Measurements from ENCODE around the gene S100A12. TPM values are rescaled to one million over a fixed set of nuclear protein-coding genes. Genes with fewer than 3 reads are reported as not detected.

The S100A12 gene
- total and polyA plus RNA-seq, 5 donors, result 0.68 to 2.6 (median 1.9) TPM

DNA sequence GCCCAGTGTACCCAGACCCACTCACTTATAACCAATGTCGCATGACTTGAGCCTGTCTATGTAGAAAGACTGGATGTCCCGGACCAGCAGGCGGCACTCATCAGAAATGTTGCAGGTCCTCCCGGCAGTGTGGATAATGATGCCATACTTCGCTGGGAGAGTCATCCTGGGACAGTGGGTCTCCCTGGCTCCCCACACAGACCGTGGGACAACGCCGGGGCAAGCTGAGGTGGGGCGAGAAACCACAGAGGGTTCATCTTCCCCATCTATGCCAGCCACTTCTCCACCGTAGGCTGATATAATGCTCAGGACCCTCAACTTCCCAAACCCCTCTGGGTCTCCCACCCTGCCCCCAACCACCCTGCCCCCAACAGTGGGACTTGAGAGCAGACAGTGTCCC lies 35.1 kb downstream of the S100A12 start:
- intact Hi-C loops (cut with DNase I), result no loop called here
- Histone ChIP-seq H3K27ac (ENCODE audit: low read length) (no peak overlapping the region), H3K27me3 (ENCODE audit: control insufficient read depth, insufficient read depth) (no peaks in the 10 kb centered on the region), H3K9me3 (ENCODE audit: control insufficient read depth, low read length) (no peaks in the 10 kb centered on the region), H3K4me3 (ENCODE audit: low read length) (no peak overlapping the region), H3K4me1 (ENCODE audit: control insufficient read depth, insufficient read depth, low read length) (peaks cover 2% of the 10 kb centered on the region)
- no peak for DNase-seq
- ATAC-seq, result no peak
- 92% methylated on average over 10 of the region's 10 CpGs for WGBS

DNA sequence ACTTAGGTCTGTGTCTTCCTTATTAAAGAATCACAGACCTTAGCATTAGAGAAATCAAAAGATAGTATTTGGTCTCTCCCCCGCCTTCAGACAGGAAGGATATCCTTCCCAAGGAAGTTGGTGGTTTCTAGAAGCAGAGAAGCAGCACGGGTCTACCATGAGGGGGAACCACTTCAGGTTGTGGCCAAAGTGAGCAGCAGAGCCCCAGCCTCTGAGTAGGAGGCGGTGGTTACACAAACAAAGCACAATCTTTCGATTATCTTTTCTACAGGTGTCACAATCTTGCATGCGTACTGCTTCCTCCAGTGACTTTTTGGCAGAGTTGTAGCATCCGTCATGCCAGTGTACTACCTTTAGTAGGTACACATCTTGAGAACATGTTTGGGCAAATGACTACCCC lies 35.6 kb downstream of the S100A12 start:
- no peak overlapping the region for H3K4me3 ChIP-seq (ENCODE audit: low read length)
- H3K27me3 ChIP-seq (ENCODE audit: control insufficient read depth, insufficient read depth), result no peaks in the 10 kb centered on the region
- H3K4me1 ChIP-seq (ENCODE audit: control insufficient read depth, insufficient read depth, low read length), result peaks cover 2% of the 10 kb centered on the region
- intact Hi-C loops (cut with DNase I), result no loop called here
- WGBS, result 62% methylated on average over 6 of the region's 6 CpGs
- no peak overlapping the region for H3K27ac ChIP-seq (ENCODE audit: low read length)
- DNase-seq (no peak), ATAC-seq (no peak)
- H3K9me3 ChIP-seq (ENCODE audit: control insufficient read depth, low read length), result no peaks in the 10 kb centered on the region

DNA sequence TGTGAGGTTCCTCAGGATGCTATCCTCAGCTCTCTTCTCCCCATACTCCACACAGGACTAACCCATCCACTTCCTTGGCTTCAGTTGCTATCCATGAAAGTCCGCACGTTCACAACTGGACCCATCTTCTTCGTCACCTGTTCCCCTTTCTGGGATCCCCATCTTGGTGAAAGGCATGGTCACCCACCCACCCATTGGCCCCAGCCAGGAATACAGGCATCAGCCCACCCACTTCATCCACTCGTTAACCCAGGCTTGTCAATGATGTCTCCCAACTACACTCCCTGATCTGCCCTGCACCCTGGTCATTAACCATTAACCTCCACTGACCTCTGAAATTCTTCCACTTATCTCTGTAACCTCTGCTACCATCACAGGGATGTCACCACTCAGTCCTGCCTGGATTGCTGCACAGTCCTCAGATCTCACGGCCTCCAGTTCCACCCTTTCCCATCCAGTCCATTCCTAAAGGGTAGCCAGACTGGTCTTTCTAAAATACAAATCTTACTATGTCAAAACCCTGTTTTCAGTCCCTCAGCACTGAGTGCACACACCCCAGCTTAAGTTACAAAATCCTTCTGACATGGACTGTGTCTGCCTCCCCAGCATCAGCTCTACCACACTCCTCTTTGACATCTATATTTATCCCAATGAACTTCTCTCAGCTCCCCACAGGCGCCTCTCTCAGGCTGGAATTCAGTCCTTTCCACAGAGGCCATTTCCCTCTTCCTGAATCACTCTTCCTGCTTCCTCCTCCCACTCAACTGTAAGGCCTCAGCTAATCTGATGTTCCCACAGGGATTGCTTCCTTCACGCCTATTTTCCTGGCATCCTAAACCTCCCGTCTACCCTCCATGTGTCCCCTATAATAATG lies 37.2 kb downstream of the S100A12 start:
- Histone ChIP-seq H3K9me3 (ENCODE audit: control insufficient read depth, low read length) (no peaks in the 10 kb centered on the region), H3K27me3 (ENCODE audit: control insufficient read depth, insufficient read depth) (no peaks in the 10 kb centered on the region), H3K4me3 (ENCODE audit: low read length) (no peak overlapping the region), H3K4me1 (ENCODE audit: control insufficient read depth, insufficient read depth, low read length) (no peaks in the 10 kb centered on the region), H3K27ac (ENCODE audit: low read length) (no peak overlapping the region)
- intact Hi-C loops (cut with DNase I), result no loop called here
- DNase-seq (no peak), ATAC-seq (no peak)
- WGBS, result 49% methylated on average over 8 of the region's 8 CpGs

DNA sequence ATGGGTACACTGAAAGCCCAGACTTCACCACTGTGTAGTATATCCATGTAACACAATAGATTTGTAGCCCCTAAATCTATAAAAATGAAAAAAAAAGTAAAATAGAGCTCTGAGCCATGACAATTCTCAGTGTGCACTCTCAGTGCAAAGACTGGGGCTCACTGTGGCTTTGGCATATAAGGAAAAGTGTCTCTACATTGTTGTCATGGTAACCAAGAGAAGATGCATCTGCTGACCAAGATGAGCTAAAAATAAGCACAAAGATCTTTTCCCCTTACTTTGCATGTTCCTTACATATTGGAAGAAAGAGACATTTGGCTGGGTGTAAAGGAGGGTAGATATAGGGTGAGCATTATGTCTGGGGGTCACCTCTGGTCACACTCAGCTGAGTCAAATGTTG lies 38.8 kb downstream of the S100A12 start:
- Histone ChIP-seq H3K4me1 (ENCODE audit: control insufficient read depth, insufficient read depth, low read length) (no peaks in the 10 kb centered on the region), H3K27me3 (ENCODE audit: control insufficient read depth, insufficient read depth) (no peaks in the 10 kb centered on the region), H3K4me3 (ENCODE audit: low read length) (no peak overlapping the region), H3K27ac (ENCODE audit: low read length) (no peak overlapping the region), H3K9me3 (ENCODE audit: control insufficient read depth, low read length) (no peaks in the 10 kb centered on the region)
- ATAC-seq (no peak), DNase-seq (no peak)
- intact Hi-C loops (cut with DNase I), result no loop called here

DNA sequence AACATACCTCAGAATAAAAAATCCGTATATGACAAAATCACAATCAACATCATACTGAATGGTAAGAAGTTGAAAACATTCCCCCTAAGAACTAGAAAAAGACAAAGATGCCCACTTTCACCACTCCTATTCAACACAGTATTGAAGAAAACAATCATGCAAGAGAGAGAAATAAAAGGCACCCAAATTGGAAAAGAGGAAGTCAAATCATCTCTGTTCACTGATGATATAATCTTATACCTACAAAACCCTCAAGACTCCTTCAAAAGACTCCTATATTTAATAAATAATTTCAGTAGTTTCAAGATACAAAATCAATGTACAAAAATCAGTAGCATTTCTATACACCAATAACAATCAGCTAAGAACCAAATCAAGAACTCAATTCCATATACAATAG lies 41.5 kb downstream of the S100A12 start:
- DNase-seq (no peak), ATAC-seq (no peak)
- intact Hi-C loops (cut with DNase I), result no loop called here
- H3K9me3 ChIP-seq (ENCODE audit: control insufficient read depth, low read length), result no peaks in the 10 kb centered on the region
- H3K4me3 ChIP-seq (ENCODE audit: low read length), result no peak overlapping the region
- H3K27me3 ChIP-seq (ENCODE audit: control insufficient read depth, insufficient read depth), result no peaks in the 10 kb centered on the region
- no peaks in the 10 kb centered on the region for H3K4me1 ChIP-seq (ENCODE audit: control insufficient read depth, insufficient read depth, low read length)
- 87% methylated on average over 1 of the region's 1 CpG for WGBS
- H3K27ac ChIP-seq (ENCODE audit: low read length), result no peak overlapping the region

DNA sequence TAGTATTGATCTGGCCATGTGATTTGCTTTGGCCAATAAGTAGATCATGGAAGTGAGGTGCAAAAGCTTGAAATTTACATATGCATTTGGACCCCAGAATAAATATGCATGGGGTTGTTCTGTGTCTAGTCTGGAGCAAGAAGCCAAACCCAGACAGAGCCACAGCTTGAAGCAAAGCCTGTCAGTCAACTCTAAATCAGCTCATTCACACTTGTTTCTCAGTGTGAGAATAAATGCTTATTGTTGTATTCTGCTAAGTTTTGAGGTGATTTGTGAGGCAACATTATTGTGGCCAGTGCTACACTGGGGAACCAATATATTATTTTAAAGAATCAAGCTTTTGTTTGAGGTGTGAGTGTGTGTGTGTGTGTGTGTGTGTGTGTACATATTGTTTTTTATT lies 50.5 kb downstream of the S100A12 start:
- H3K4me3 ChIP-seq (ENCODE audit: low read length), result no peak overlapping the region
- DNase-seq (no peak), ATAC-seq (no peak)
- intact Hi-C loops (cut with DNase I), result no loop called here
- H3K9me3 ChIP-seq (ENCODE audit: control insufficient read depth, low read length), result no peaks in the 10 kb centered on the region
- H3K4me1 ChIP-seq (ENCODE audit: control insufficient read depth, insufficient read depth, low read length), result no peaks in the 10 kb centered on the region
- no peak overlapping the region for H3K27ac ChIP-seq (ENCODE audit: low read length)
- no peaks in the 10 kb centered on the region for H3K27me3 ChIP-seq (ENCODE audit: control insufficient read depth, insufficient read depth)

Other genes with a start within 250 kb of the S100A12 start
- gene SPRR2G, start 224.7 kb downstream of the S100A12 start, total RNA-seq, result not detected
- not detected for gene SPRR2G, start 224.7 kb downstream of the S100A12 start, polyA plus RNA-seq
- gene LELP1, start 172.2 kb downstream of the S100A12 start, total RNA-seq, result not detected
- not detected for gene LELP1, start 172.2 kb downstream of the S100A12 start, polyA plus RNA-seq
- gene PRR9, start 158.0 kb downstream of the S100A12 start, total RNA-seq, result not detected
- not detected for gene PRR9, start 158.0 kb downstream of the S100A12 start, polyA plus RNA-seq
- not detected for gene LORICRIN, start 115.9 kb downstream of the S100A12 start, total RNA-seq
- gene LORICRIN, start 115.9 kb downstream of the S100A12 start, polyA plus RNA-seq, result not detected
- gene PGLYRP3, start 62.7 kb downstream of the S100A12 start, total RNA-seq, result not detected
- not detected for gene PGLYRP3, start 62.7 kb downstream of the S100A12 start, polyA plus RNA-seq
- gene PGLYRP4, start 26.8 kb downstream of the S100A12 start, total RNA-seq, result not detected
- gene PGLYRP4, start 26.8 kb downstream of the S100A12 start, polyA plus RNA-seq, result not detected
- 100 to 1,000 TPM in 3 of 4 donors, 10 to 100 TPM in 1; 48.6 to 167 (median 142) TPM for gene S100A9, start 17.8 kb downstream of the S100A12 start, total RNA-seq
- gene S100A9, start 17.8 kb downstream of the S100A12 start, polyA plus RNA-seq, result 69.9 TPM
- gene S100A8, start 15.5 kb upstream of the S100A12 start, total RNA-seq, result 10 to 100 TPM; 27.5 to 98.1 (median 66.9) TPM
- gene S100A8, start 15.5 kb upstream of the S100A12 start, polyA plus RNA-seq, result 42.3 TPM
- not detected for gene S100A7A, start 40.9 kb upstream of the S100A12 start, total RNA-seq
- gene S100A7A, start 40.9 kb upstream of the S100A12 start, polyA plus RNA-seq, result not detected
- not detected for gene S100A7, start 85.0 kb upstream of the S100A12 start, total RNA-seq
- not detected for gene S100A7, start 85.0 kb upstream of the S100A12 start, polyA plus RNA-seq
- 100 to 1,000 TPM; 334 to 461 (median 411) TPM for gene S100A6, start 160.4 kb upstream of the S100A12 start, total RNA-seq
- gene S100A6, start 160.4 kb upstream of the S100A12 start, polyA plus RNA-seq, result 819 TPM
- not detected for gene S100A5, start 165.3 kb upstream of the S100A12 start, total RNA-seq
- gene S100A5, start 165.3 kb upstream of the S100A12 start, polyA plus RNA-seq, result not detected
- gene S100A4, start 170.2 kb upstream of the S100A12 start, total RNA-seq, result 100 to 1,000 TPM in 3 of 4 donors, 10 to 100 TPM in 1; 95.9 to 243 (median 148) TPM
- 329 TPM for gene S100A4, start 170.2 kb upstream of the S100A12 start, polyA plus RNA-seq
- 1 to 10 TPM in 2 of 4 donors, under 1 TPM in 2; 0.54 to 2.0 (median 1.1) TPM for gene S100A3, start 173.6 kb upstream of the S100A12 start, total RNA-seq
- 1.6 TPM for gene S100A3, start 173.6 kb upstream of the S100A12 start, polyA plus RNA-seq
- 1 to 10 TPM in 1 of 4 donors, under 1 TPM in 3; 0.92 to 1.2 (median 0.97) TPM for gene S100A2, start 190.2 kb upstream of the S100A12 start, total RNA-seq
- gene S100A2, start 190.2 kb upstream of the S100A12 start, polyA plus RNA-seq, result 3.7 TPM
- gene S100A16, start 237.5 kb upstream of the S100A12 start, total RNA-seq, result 10 to 100 TPM; 42.6 to 56.1 (median 44.3) TPM
- gene S100A16, start 237.5 kb upstream of the S100A12 start, polyA plus RNA-seq, result 73.9 TPM
- gene S100A14, start 240.7 kb upstream of the S100A12 start, total RNA-seq, result 1 to 10 TPM; 2.5 to 5.6 (median 3.8) TPM
- 4.3 TPM for gene S100A14, start 240.7 kb upstream of the S100A12 start, polyA plus RNA-seq